ENCODE measurements around the gene ERC1.

Gene ERC1

DNA sequence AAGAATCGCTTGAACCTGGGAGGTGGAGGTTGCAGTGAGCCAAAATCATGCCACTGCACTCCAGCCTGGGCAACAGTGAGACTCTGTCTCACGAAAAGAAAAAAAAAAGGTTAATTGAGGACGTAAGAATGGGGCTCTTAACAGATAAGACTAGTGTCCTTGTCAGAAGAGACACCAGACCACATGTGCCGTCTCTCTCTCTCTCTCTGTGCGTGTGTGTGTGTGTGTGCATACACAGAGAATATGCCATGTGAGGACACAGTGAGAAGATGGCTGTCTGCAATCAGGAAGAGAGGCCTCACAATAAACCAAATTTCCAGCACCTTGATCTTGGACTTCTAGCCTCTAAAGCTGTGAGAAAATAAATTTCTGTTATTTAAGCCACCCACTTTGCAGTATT is 11.7 kb upstream of the ERC1 start:
- Histone ChIP-seq H3K4me3 (replicated peaks; ENCODE audit: insufficient read depth, low read length) (no peak overlapping the region), H3K27ac (replicated peaks) (no peak overlapping the region), H3K27me3 (ENCODE audit: insufficient read depth, poor library complexity, severe bottlenecking) (no peaks in the 10 kb centered on the region)
- TF ChIP-seq, protein P1, sequence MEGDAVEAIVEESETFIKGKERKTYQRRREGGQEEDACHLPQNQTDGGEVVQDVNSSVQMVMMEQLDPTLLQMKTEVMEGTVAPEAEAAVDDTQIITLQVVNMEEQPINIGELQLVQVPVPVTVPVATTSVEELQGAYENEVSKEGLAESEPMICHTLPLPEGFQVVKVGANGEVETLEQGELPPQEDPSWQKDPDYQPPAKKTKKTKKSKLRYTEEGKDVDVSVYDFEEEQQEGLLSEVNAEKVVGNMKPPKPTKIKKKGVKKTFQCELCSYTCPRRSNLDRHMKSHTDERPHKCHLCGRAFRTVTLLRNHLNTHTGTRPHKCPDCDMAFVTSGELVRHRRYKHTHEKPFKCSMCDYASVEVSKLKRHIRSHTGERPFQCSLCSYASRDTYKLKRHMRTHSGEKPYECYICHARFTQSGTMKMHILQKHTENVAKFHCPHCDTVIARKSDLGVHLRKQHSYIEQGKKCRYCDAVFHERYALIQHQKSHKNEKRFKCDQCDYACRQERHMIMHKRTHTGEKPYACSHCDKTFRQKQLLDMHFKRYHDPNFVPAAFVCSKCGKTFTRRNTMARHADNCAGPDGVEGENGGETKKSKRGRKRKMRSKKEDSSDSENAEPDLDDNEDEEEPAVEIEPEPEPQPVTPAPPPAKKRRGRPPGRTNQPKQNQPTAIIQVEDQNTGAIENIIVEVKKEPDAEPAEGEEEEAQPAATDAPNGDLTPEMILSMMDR (IDR thresholded peaks at IDR 0.05; ENCODE audit: insufficient read depth, low read length), result no peak
- TF ChIP-seq SPI1 (IDR thresholded peaks at IDR 0.05; ENCODE audit: borderline replicate concordance, low read depth) (no peak), POLR2AphosphoS5 (IDR thresholded peaks at IDR 0.05; ENCODE audit: low read depth) (no peak), GABPA (IDR thresholded peaks at IDR 0.05; ENCODE audit: low read depth) (no peak)
- TF ChIP-seq, protein P2, sequence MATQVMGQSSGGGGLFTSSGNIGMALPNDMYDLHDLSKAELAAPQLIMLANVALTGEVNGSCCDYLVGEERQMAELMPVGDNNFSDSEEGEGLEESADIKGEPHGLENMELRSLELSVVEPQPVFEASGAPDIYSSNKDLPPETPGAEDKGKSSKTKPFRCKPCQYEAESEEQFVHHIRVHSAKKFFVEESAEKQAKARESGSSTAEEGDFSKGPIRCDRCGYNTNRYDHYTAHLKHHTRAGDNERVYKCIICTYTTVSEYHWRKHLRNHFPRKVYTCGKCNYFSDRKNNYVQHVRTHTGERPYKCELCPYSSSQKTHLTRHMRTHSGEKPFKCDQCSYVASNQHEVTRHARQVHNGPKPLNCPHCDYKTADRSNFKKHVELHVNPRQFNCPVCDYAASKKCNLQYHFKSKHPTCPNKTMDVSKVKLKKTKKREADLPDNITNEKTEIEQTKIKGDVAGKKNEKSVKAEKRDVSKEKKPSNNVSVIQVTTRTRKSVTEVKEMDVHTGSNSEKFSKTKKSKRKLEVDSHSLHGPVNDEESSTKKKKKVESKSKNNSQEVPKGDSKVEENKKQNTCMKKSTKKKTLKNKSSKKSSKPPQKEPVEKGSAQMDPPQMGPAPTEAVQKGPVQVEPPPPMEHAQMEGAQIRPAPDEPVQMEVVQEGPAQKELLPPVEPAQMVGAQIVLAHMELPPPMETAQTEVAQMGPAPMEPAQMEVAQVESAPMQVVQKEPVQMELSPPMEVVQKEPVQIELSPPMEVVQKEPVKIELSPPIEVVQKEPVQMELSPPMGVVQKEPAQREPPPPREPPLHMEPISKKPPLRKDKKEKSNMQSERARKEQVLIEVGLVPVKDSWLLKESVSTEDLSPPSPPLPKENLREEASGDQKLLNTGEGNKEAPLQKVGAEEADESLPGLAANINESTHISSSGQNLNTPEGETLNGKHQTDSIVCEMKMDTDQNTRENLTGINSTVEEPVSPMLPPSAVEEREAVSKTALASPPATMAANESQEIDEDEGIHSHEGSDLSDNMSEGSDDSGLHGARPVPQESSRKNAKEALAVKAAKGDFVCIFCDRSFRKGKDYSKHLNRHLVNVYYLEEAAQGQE (IDR thresholded peaks at IDR 0.05; ENCODE audit: insufficient replicate concordance, low read depth), result no peak
- no peak for DNase-seq (ENCODE audit: low read depth in 1 of 2, low spot score in 1 of 2)

DNA sequence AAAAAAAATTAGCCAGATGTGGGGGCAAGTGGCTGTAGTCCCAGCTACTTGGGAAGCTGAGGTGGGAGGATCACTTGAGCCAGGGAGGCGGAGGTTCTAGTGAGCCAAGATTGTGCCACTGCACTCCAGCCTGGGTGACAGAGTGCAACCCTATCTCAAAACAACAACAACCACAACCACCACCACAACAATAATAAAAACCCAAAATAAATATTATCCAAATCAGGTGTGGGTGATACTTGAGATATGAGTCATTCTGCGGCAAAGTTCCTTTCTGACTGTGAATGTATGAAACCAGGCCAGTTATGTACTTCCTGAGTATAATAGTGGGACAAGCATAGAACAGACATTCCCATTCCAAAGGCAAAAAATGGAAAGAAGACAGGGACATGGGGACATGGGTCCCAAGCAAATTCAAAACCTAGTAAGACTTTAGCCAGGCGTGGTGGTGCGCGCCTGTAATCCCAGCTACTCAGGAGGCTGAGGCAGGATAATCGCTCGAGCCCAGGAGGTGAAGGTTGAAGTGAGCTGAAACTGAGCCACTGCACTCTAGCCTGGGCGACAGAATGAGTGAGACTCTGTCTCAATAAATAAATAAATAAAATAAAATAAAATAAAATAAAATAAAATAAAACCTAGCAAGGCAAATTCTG is 9.7 kb upstream of the ERC1 start:
- Histone ChIP-seq H3K4me3 (replicated peaks; ENCODE audit: insufficient read depth, low read length) (no peak overlapping the region), H3K27me3 (ENCODE audit: insufficient read depth, poor library complexity, severe bottlenecking) (no peaks in the 10 kb centered on the region), H3K27ac (replicated peaks) (no peak overlapping the region)
- TF ChIP-seq, protein P2 (IDR thresholded peaks at IDR 0.05; ENCODE audit: insufficient replicate concordance, low read depth), result no peak
- TF ChIP-seq GABPA (IDR thresholded peaks at IDR 0.05; ENCODE audit: low read depth), result no peak
- no peak for TF ChIP-seq SPI1 (IDR thresholded peaks at IDR 0.05; ENCODE audit: borderline replicate concordance, low read depth)
- TF ChIP-seq POLR2AphosphoS5 (IDR thresholded peaks at IDR 0.05; ENCODE audit: low read depth), result no peak
- TF ChIP-seq, protein P1 (IDR thresholded peaks at IDR 0.05; ENCODE audit: insufficient read depth, low read length), result no peak
- DNase-seq (ENCODE audit: low read depth in 1 of 2, low spot score in 1 of 2), result no peak

DNA sequence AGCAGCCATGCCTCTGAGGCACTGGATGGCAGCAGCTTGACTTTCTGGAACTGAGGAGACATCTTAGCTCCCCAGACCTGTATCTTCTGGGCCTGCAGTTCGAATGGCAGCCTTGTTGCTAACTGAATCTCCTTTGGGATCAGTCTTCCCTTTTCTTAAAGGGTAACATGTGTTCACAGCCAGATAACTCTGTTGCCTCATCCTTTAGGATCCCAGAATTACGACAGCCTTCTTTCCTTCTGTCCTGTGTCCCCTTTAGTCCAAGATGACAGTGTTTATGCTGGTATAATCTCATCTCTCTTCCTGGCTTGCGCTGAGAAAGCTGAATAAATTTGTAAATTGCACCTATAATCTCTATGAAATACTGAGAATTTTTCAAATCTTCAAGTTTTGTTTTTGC is 9.1 kb upstream of the ERC1 start:
- no peak for DNase-seq (ENCODE audit: low read depth in 1 of 2, low spot score in 1 of 2)

More for the DNA sequence above, 9.1 kb upstream of the ERC1 start:
- no peak overlapping the region for H3K27ac ChIP-seq (replicated peaks)
- H3K27me3 ChIP-seq (ENCODE audit: insufficient read depth, poor library complexity, severe bottlenecking), result no peaks in the 10 kb centered on the region
- TF ChIP-seq, protein P2 (IDR thresholded peaks at IDR 0.05; ENCODE audit: insufficient replicate concordance, low read depth), result no peak
- TF ChIP-seq SPI1 (IDR thresholded peaks at IDR 0.05; ENCODE audit: borderline replicate concordance, low read depth), result no peak
- TF ChIP-seq POLR2AphosphoS5 (IDR thresholded peaks at IDR 0.05; ENCODE audit: low read depth), result no peak
- TF ChIP-seq, protein P1 (IDR thresholded peaks at IDR 0.05; ENCODE audit: insufficient read depth, low read length), result no peak
- no peak for TF ChIP-seq GABPA (IDR thresholded peaks at IDR 0.05; ENCODE audit: low read depth)
- H3K4me3 ChIP-seq (replicated peaks; ENCODE audit: insufficient read depth, low read length), result no peak overlapping the region
